Measurements from ENCODE around the gene COQ9.
"Not testable (repeated sequence)": the region's sequence is repeated elsewhere in the genome, so short reads cannot be mapped to it uniquely, and the experiment has no call there.

COQ9 gene

DNA sequence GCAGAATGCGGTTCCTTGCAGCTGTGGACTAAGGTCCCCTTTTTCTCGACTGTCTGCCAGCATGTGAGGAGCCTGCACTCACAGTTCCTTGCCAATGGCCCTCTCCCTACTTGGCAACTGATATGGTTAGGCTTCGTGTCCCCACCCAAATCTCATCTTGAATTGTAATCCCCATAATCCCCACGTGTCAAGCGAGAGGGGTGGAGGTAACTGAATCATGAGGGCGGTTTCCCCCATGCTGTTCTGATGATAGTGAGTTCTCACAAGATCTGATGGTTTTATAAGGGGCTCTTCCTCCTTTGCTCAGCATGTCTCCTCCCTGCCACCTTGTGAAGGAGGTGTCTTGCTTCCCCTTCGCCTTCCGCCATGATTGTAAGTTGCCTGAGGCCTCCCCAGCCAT is 20.0 kb upstream of the COQ9 start:
- DNase-seq, result no peak

DNA sequence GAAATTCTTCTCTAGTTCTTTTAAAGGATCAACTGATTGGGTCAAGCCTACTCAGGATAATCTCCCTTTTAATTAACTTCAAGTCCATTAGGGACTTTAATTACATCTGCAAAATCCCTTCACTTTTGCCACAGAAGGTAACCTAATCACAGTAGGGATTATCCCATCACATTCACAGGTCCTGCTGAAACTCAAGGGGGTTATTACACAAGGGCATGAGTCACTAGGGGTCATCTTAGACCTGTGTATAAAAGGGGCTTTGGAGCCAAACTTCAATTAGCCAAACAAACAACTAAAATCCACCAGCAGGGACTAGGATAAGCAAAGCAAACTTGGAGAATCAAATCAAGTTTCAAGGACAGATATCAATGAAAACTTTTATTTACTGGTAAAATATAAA is 19.5 kb upstream of the COQ9 start:
- no peak for DNase-seq

DNA sequence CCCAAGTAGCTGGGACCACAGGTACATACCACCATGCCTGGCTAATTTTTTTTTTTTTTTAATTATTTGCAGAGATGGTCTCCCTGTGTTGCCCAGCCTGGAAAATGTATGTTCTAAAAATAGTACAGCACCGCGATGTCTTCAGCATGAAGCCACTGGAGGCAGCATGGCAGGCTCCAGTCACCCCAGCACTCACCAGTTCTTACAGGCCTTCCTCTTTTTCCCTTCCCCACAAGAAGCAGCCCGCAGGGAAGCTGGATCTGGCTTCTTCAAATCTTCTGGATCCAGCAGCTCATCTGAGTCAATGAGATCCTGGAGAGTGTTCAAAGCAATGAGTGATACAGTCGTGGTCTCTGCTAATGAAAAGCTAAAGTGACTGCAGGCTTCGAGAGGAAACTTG is 16.3 kb upstream of the COQ9 start:
- no peak for DNase-seq

- DNase-seq, result no peak
Observed at GRCh38 chr16:57432505-57432904, 14.8 kb upstream of the COQ9 start.

DNA sequence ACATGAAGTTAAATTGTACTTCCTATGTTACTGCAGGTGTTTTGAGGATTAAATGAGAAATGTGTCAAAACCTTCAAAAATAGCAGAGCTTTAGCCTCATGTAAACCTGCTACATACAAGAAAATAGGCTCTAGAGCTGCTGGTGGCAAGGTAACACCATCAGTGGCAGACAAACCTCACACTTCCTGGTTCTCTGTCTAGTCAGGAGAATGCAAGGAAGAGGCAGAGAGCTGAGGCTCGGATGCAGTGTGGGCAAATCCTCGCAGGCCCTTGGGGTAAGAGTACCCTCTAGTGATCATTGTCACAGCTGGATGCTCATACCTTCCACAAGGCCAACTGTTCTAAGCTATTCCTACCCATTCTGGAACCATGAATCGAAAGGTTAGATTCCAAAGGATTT is 14.3 kb upstream of the COQ9 start:
- no peak for DNase-seq

GRCh38 chr16:57434003-57434402 is 13.3 kb upstream of the COQ9 start:
- no peak for DNase-seq

DNA sequence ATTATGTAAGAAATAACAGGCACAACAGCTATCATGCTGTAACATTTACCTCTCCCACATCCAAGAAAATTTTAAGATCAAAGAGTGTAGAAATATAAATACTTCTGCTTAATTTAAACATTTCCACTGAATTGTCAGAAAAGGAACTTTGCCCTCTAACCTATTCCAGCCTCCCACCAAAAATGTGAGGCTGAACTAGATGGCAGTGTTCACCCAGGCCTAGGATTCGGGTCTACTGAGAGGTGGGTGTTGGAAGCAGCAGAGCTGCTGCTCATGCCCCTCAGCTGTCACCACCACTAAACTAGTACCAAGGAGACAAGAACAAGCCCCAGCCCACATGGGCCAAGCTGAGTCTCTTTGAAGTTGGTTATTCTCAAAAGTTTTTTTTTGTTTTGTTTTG is 11.4 kb upstream of the COQ9 start:
- DNase-seq, result no peak

GRCh38 chr16:57439947-57440346 is 7.3 kb upstream of the COQ9 start:
- not testable (repeated sequence) for DNase-seq

GRCh38 chr16:57440551-57440950 is 6.7 kb upstream of the COQ9 start:
- DNase-seq, result not testable (repeated sequence)

DNA sequence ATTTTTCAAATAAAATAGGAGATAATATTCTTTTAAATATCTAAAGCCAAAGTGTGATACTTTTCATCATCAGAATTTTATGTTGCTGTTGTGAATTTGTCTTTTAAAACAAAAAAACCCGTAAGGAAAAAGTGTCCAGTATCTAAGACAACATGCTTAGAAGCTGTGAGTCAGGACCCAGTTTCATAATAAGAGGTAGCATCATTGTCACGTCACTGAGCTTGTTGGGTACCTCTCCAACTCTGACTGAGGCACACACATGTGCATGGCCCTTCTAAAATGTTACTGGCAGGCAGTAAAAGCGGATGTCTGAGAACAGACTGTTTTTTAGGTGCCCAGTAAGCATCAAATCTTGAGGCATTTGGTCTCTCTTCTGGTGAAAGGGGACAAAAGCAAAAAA is 2.6 kb upstream of the COQ9 start:
- DNase-seq, result no peak

DNA sequence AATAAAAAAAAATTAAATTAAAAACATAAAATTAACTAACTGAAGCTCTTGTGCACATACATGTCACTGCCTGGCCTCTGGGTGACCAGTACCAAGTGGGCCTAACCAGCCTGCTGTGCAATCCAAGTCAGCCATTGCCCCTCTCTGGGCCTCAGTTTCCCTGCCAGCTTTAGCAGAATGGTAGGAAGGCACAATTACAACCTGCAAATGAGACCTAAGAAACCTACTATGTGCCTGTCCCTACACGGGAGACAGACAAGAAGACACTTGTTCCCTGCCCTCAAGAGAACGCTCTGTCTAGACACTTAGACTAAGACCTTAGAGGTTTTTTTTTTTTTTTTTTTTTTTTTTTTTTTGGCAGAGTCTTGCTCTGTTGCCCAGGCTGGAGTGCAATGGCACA is 1.8 kb upstream of the COQ9 start:
- no peak for DNase-seq

DNA sequence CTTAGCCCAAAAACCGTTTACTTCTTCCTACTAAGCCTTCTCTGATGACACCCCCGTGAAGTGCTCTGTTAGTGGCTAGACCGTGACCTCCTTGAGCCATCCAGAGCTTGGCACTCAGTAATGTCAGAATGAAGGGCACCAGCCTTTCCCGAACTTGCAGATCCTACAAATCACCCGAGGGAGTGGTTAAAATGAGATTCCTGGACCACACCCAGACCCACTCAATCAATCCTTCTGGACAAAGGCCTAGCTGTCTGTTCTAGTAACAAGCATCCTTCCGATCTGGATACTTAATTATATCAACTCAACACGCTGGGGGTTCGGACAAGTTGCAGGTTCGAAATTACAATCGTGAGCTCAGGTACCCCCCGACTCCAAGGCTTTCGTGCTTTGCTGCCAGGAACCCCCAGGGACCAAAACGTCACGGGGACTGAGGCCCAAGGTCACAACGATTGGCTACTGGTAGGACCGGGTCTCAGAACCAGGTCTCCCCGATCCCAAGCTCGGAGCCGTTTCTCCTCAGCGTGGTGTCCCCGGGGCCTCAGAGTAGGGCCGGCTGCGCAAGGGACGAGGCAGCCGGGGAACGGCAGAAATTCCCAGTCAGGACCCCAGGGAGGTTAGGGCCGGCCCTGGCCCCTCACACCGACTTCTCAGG is 621 bp upstream of the COQ9 start:
- peak in 1 of 2 experiments; percentile 2 for DNase-seq

- DNase-seq, result no peak
Observed at GRCh38 chr16:57452021-57452420, 4.7 kb downstream of the COQ9 start.

DNA sequence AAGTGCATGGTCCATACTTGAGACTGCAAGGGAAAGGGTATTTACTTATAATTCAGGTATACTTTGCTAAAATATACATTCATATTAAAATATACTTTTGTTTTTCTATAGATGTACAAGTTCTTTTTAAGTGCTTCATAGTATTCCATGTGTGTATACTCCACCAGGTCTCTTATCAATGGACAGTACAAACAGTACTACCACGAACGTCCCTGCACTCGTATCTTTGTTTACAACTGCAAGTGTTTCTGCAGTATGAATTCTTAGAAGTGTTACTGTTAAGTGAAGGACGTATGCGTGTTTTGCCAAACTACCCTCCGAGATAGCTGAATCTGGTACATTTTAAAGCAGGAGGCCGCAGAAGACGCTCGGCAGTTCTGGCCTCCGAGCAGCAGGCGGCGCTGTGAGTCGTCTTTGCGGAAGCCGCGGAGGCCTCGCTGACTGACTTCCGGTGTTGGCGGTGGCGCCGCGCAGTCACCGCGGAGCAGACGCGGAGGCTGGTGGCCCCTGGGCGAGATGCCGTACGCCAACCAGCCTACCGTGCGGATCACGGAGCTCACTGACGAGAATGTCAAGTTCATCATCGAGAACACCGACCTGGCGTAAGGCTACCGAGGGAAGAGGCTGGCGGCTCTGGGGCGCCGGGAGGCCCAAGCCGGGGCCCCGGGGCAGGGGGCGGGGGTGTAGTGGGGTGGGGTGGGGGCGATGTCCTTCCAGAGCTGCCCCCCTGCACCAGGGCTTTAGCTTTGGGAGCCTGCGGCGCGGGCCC is 15.1 kb downstream of the COQ9 start, which contains the start of gene POLR2C:
Gene POLR2C, plus strand, starts transcription at position 471 of the 769 bp plus-strand sequence. Its CDS starts 46 bp downstream, at position 517.
- peak; percentile 90 to 92 for DNase-seq

DNA sequence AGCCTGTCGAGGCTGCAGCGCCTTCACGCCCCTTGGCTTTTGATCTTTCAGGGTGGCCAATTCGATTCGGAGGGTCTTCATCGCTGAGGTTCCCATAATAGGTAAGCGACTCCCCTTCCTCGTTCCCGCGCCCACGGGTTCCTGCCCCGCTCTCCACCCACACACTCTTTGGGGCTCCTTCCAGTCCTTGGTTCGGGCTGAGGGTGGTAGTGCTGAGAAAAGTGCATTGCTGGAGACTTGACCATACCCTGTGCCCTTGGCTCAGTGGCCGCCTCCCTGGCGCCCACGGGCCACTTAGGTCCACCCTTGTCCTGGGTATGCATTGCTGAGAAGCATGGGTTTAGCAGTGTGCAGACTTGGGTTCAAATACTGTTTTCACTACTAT is 15.7 kb downstream of the COQ9 start:
- no peak for DNase-seq

- no peak for DNase-seq
Observed at GRCh38 chr16:57464523-57464922, 17.2 kb downstream of the COQ9 start.

DNA sequence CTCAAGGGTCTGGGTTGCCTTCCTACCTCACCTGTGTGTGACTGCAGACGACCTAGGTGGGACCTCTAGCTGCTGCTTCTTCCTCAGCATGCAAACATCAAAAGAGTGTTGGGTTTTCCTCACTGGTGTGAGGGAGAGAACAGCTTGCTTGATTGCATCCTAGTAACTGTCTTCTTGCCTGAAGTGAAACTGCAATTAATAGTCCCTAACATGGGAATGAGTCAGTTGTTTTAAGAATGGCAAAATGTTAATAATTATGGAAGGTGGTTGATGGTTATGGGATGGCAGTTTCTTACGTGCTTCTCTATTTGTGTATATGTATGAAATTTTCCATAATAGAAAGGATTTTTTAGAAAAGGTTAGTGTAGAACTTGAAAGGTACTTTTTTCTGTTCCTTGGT is 21.1 kb downstream of the COQ9 start:
- no peak for DNase-seq

- DNase-seq, result no peak
Observed at GRCh38 chr16:57469046-57469445, 21.8 kb downstream of the COQ9 start.

- no peak for DNase-seq
Observed at GRCh38 chr16:57469917-57470470, 22.7 kb downstream of the COQ9 start.

GRCh38 chr16:57470711-57471110 is 23.4 kb downstream of the COQ9 start:
- DNase-seq, result no peak

DNA sequence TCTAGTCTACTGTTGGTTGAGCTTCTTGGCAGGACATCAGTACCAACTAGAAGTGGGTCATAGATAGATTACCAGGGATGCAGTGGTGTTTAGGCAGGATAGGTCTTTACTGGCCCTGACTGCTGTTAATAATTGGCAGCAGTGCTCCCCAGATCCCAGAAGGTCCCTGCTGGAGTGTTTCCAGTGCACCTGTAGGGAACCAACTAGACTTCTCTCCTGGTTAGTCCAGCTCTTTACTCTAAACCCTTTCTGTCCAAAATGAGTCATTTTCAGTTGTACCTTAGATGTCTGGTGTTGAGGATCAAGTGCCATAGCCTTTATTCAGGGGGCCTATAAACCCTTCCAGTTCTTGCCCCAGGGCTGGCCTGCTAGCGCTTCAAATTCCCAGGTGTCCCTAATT is 23.9 kb downstream of the COQ9 start:
- no peak for DNase-seq

- no peak for DNase-seq
Observed at GRCh38 chr16:57471852-57472664, 24.8 kb downstream of the COQ9 start.

GRCh38 chr16:57472665-57473060 is 25.4 kb downstream of the COQ9 start:
- no peak for DNase-seq
